Measurements from ENCODE around the gene CPSF2. TPM values are rescaled to one million over a fixed set of nuclear protein-coding genes. Genes with fewer than 3 reads are reported as not detected.

The CPSF2 gene
- total and polyA plus RNA-seq, 2 of the 13 experiments (the other 11 are each of a cell fraction or from before 2014, with no cell fraction given) = 14.3 to 67.9 TPM

GRCh38 chr14:92153581-92153980 lies 31.8 kb downstream of the CPSF2 start:
- no peaks in the 10 kb centered on the region for H3K79me2 ChIP-seq (ENCODE audit: insufficient read depth, low read length)
- no peak overlapping the region for H3K9ac ChIP-seq (ENCODE audit: insufficient read depth, low read depth, low read length)
- no peaks in the 10 kb centered on the region for H3K27me3 ChIP-seq (ENCODE audit: control insufficient read depth in 1 of 2, insufficient read depth in 2 of 2, low read length in 2 of 2)
- intact Hi-C loops (cut with micrococcal nuclease; ENCODE audit: unreplicated experiment) = no loop called here
- no peak overlapping the region for H3K4me3 ChIP-seq (replicated peaks in 1 of 3; ENCODE audit: insufficient read depth in 1 of 3, low read depth in 2 of 3, low read length in 3 of 3)
- ChIA-PET CTCF (ENCODE audit: low intra/inter-chr PET ratio, low total read pairs) (no interaction called here), POLR2A (interaction anchor here (0.8 kb wide), 1 partner anchor 32 kb away, joined by 3 read pairs; the partner anchor contains the start of genes CPSF2 and NDUFB1)
- H4K20me1 ChIP-seq (ENCODE audit: insufficient read depth, low read length) = no peaks in the 10 kb centered on the region
- in situ Hi-C loops (cut with HindIII; ENCODE audit: extremely low pct_ligation_motif_present, low pct_unique_long_range_greater_than_20kb) = no loop called here
- WGBS (ENCODE audit: low lambda C conversion rate) = 64% methylated on average over 1 of the region's 1 CpG
- no peak overlapping the region for H3K4me2 ChIP-seq (ENCODE audit: low read depth, low read length)
- TF ChIP-seq ARID5B (CRISPR knock-in tag; IDR thresholded peaks at IDR 0.05) = 0 out of 2 replicates have a peak, but pooled peaks have one; percentile 29
- no peak for TF ChIP-seq MED8 (CRISPR knock-in tag; IDR thresholded peaks at IDR 0.05; ENCODE audit: insufficient replicate concordance)
- TF ChIP-seq SOX6 (IDR thresholded peaks at IDR 0.05) = no peak
- peak; percentile 21; the same call in 1 of the 2 replicates for TF ChIP-seq SOX6 (CRISPR knock-in tag; IDR thresholded peaks at IDR 0.05)
- TF ChIP-seq, protein P1, sequence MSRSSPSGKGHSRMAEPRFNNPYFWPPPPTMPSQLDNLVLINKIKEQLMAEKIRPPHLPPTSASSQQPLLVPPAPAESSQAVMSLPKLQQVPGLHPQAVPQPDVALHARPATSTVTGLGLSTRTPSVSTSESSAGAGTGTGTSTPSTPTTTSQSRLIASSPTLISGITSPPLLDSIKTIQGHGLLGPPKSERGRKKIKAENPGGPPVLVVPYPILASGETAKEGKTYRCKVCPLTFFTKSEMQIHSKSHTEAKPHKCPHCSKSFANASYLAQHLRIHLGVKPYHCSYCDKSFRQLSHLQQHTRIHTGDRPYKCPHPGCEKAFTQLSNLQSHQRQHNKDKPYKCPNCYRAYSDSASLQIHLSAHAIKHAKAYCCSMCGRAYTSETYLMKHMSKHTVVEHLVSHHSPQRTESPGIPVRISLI (CRISPR knock-in tag; IDR thresholded peaks at IDR 0.05; ENCODE audit: borderline replicate concordance) = peak; percentile 91
- 0 out of 4 replicates have a peak, but pooled peaks of 1 of the 2 experiments have one; percentile 7 for TF ChIP-seq EP300 (IDR thresholded peaks at IDR 0.05; ENCODE audit: low read depth in 2 of 2, low read length in 2 of 2)
- TF ChIP-seq EP300 (CRISPR knock-in tag; IDR thresholded peaks at IDR 0.05; ENCODE audit: borderline replicate concordance) = no peak
- TF ChIP-seq ZNF18 (CRISPR knock-in tag; IDR thresholded peaks at IDR 0.05; ENCODE audit: insufficient replicate concordance) = peak; percentile 60
- TF ChIP-seq SAFB2 (CRISPR knock-in tag; IDR thresholded peaks at IDR 0.05; ENCODE audit: borderline replicate concordance, low read depth) = no peak
- TF ChIP-seq TBX2 (CRISPR knock-in tag; IDR thresholded peaks at IDR 0.05; ENCODE audit: borderline replicate concordance) = no peak
- peak; percentile 41; the same call in 1 of the 2 replicates for TF ChIP-seq RXRA (CRISPR knock-in tag; IDR thresholded peaks at IDR 0.05)
- TF ChIP-seq SOX13 (IDR thresholded peaks at IDR 0.05) = no peak
- TF ChIP-seq SOX13 (CRISPR knock-in tag; conservative IDR thresholded peaks at IDR 0.05 in 1 of 2, IDR thresholded peaks at IDR 0.05 in 1 of 2) = peak in 1 of 2 experiments; percentile 45; a peak in 1 of 4 replicates
- 0 out of 2 replicates have a peak, but pooled peaks have one; percentile 16 for TF ChIP-seq GATAD2A (CRISPR knock-in tag; IDR thresholded peaks at IDR 0.05)
- peak; percentile 67 for TF ChIP-seq NR2F6 (IDR thresholded peaks at IDR 0.05)
- 0 out of 2 replicates have a peak, but pooled peaks have one; percentile 58 for TF ChIP-seq NR2F6 (CRISPR knock-in tag; IDR thresholded peaks at IDR 0.05)
- H3K9me3 ChIP-seq (ENCODE audit: low read length) = no peaks in the 10 kb centered on the region
- BruUV-seq (replicated peaks) = no TSS peak
- FAIRE-seq (no peak), DNase-seq (ENCODE audit: low spot score) (peak; percentile 51), ATAC-seq (peak; percentile 72)
- no peak overlapping the region for H2AFZ ChIP-seq (ENCODE audit: low read length)
- peak overlapping the region; percentile 45 for H3K27ac ChIP-seq (ENCODE audit: extremely low read length, insufficient read depth, low read length)
- H3K36me3 ChIP-seq (replicated peaks in 1 of 2; ENCODE audit: control insufficient read depth in 1 of 2, insufficient read depth in 2 of 2, low read length in 2 of 2) = peaks cover 20 to 47% of the 10 kb centered on the region in 2 experiments
- H3K4me1 ChIP-seq (ENCODE audit: insufficient read depth, low read length) = peaks cover 20% of the 10 kb centered on the region
